ENCODE data around the gene DPYD.

DPYD gene

GRCh38 chr1:97647776-97648175 lies 273.1 kb downstream of the DPYD start:
- no peak overlapping the region for H3K4me3 ChIP-seq (ENCODE audit: low read depth, low read length)
- ChIA-PET CTCF (no interaction called here), POLR2A (no interaction called here)
- TF ChIP-seq CTCF (IDR thresholded peaks at IDR 0.05; ENCODE audit: insufficient read depth, low read length, missing control alignments): no peak
- DNase-seq (ENCODE audit: low read depth, low spot score): no peak

- ChIA-PET CTCF (no interaction called here), POLR2A (no interaction called here)
- TF ChIP-seq CTCF (IDR thresholded peaks at IDR 0.05; ENCODE audit: insufficient read depth, low read length, missing control alignments): no peak
- DNase-seq (ENCODE audit: low read depth, low spot score): no peak
- no peak overlapping the region for H3K4me3 ChIP-seq (ENCODE audit: low read depth, low read length)
Measured at GRCh38 chr1:97646071-97646470, 274.8 kb downstream of the DPYD start.

GRCh38 chr1:97640677-97641076 lies 280.2 kb downstream of the DPYD start:
- H3K4me3 ChIP-seq (ENCODE audit: low read depth, low read length): no peak overlapping the region
- POLR2A ChIA-PET: no interaction called here
- CTCF ChIA-PET: interaction anchor here (1.0 kb wide), 1 partner anchor 17 kb away, joined by 3 read pairs; no protein-coding TSS in a partner anchor
- DNase-seq (ENCODE audit: low read depth, low spot score): no peak
- no peak for TF ChIP-seq CTCF (IDR thresholded peaks at IDR 0.05; ENCODE audit: insufficient read depth, low read length, missing control alignments)

GRCh38 chr1:97636941-97637340 lies 283.9 kb downstream of the DPYD start:
- POLR2A ChIA-PET: no interaction called here
- H3K4me3 ChIP-seq (ENCODE audit: low read depth, low read length): no peak overlapping the region
- CTCF ChIA-PET: no interaction called here
- DNase-seq (ENCODE audit: low read depth, low spot score): peak; percentile 45
- no peak for TF ChIP-seq CTCF (IDR thresholded peaks at IDR 0.05; ENCODE audit: insufficient read depth, low read length, missing control alignments)

- ChIA-PET CTCF (no interaction called here), POLR2A (no interaction called here)
- no peak for DNase-seq (ENCODE audit: low read depth, low spot score)
- no peak for TF ChIP-seq CTCF (IDR thresholded peaks at IDR 0.05; ENCODE audit: insufficient read depth, low read length, missing control alignments)
- H3K4me3 ChIP-seq (ENCODE audit: low read depth, low read length): no peak overlapping the region
Measured at GRCh38 chr1:97634758-97635157, 286.1 kb downstream of the DPYD start.

GRCh38 chr1:97632776-97633175 lies 288.1 kb downstream of the DPYD start:
- TF ChIP-seq CTCF (IDR thresholded peaks at IDR 0.05; ENCODE audit: insufficient read depth, low read length, missing control alignments): no peak
- ChIA-PET POLR2A (no interaction called here), CTCF (no interaction called here)
- DNase-seq (ENCODE audit: low read depth, low spot score): no peak
- no peak overlapping the region for H3K4me3 ChIP-seq (ENCODE audit: low read depth, low read length)

Data from AG04449 (cell line).